Central memory CD8-positive, alpha-beta T cell (primary cell): ENCODE measurements around the gene HHIPL1.
"Not testable (repeated sequence)": the region's sequence is repeated elsewhere in the genome, so short reads cannot be mapped to it uniquely, and the experiment has no call there.

ENCODE experiments used
- ATAC-seq: fragments of 150-1000 bp; cut with Tn5 transposase; replicated peaks from 2 replicates; pipeline ENCODE4 v1.10.0; 2022; ENCODE audit warnings: mild to moderate bottlenecking, moderate FRiP score, moderate number of reproducible peaks; ENCODE audit not compliant: poor library complexity, severe bottlenecking; ENCODE audit errors: extremely low read depth
- DNase-seq, 2 donors: peaks; one replicate each; pipeline ENCODE4 v3.0.0; 2021; ENCODE audit warnings: low spot score in 2 of 2
- H3K27ac Mint-ChIP-seq: one replicate; pipeline ENCODE4 v1.8.0; 2022; ENCODE audit warnings: low read depth, mild to moderate bottlenecking, moderate library complexity, mixed read lengths
- H3K27me3 Mint-ChIP-seq: one replicate; pipeline ENCODE4 v1.8.0; 2022; ENCODE audit warnings: mixed read lengths
- H3K36me3 Mint-ChIP-seq: one replicate; pipeline ENCODE4 v1.8.0; 2022; ENCODE audit warnings: mild to moderate bottlenecking, moderate library complexity, mixed read lengths; ENCODE audit not compliant: insufficient read depth
- H3K4me1 Mint-ChIP-seq: one replicate; pipeline ENCODE4 v1.8.0; 2022; ENCODE audit warnings: mixed read lengths
- H3K4me3 Mint-ChIP-seq: one replicate; pipeline ENCODE4 v1.8.0; 2022; ENCODE audit warnings: mild to moderate bottlenecking, moderate library complexity, mixed read lengths
- H3K9me3 Mint-ChIP-seq: one replicate; pipeline ENCODE4 v1.8.0; 2022; ENCODE audit warnings: mixed read lengths

HHIPL1 gene

GRCh38 chr14:99660794-99661193 is 15.9 kb downstream of the HHIPL1 start:
- H3K4me3 Mint-ChIP-seq, result no peak overlapping the region
- peaks cover 59% of the 10 kb centered on the region for H3K27me3 Mint-ChIP-seq
- no peak overlapping the region for H3K27ac Mint-ChIP-seq
- H3K4me1 Mint-ChIP-seq, result no peaks in the 10 kb centered on the region
- no peak for DNase-seq
- ATAC-seq, result no peak
- H3K36me3 Mint-ChIP-seq, result no peaks in the 10 kb centered on the region
- H3K9me3 Mint-ChIP-seq, result no peaks in the 10 kb centered on the region

GRCh38 chr14:99661206-99661605 is 16.3 kb downstream of the HHIPL1 start:
- not testable (repeated sequence) for H3K9me3 Mint-ChIP-seq, H3K36me3 Mint-ChIP-seq, ATAC-seq, DNase-seq, H3K4me3 Mint-ChIP-seq, H3K27ac Mint-ChIP-seq, H3K4me1 Mint-ChIP-seq
- peaks cover 55% of the 10 kb centered on the region for H3K27me3 Mint-ChIP-seq

- DNase-seq (no peak), ATAC-seq (no peak)
- Mint-ChIP-seq H3K27ac (no peak overlapping the region), H3K27me3 (peaks cover 49% of the 10 kb centered on the region), H3K4me3 (no peak overlapping the region), H3K4me1 (no peaks in the 10 kb centered on the region), H3K9me3 (no peaks in the 10 kb centered on the region), H3K36me3 (no peaks in the 10 kb centered on the region)
Observed at GRCh38 chr14:99662846-99663245, 17.9 kb downstream of the HHIPL1 start.

GRCh38 chr14:99663386-99664057 is 18.6 kb downstream of the HHIPL1 start:
- Mint-ChIP-seq H3K9me3 (no peaks in the 10 kb centered on the region), H3K27ac (no peak overlapping the region), H3K4me1 (no peaks in the 10 kb centered on the region), H3K27me3 (peaks cover 45% of the 10 kb centered on the region), H3K36me3 (no peaks in the 10 kb centered on the region), H3K4me3 (no peak overlapping the region)
- no peak for ATAC-seq
- no peak for DNase-seq

- ATAC-seq, result no peak
- H3K36me3 Mint-ChIP-seq, result no peaks in the 10 kb centered on the region
- H3K4me1 Mint-ChIP-seq, result no peaks in the 10 kb centered on the region
- no peak for DNase-seq
- no peaks in the 10 kb centered on the region for H3K9me3 Mint-ChIP-seq
- no peak overlapping the region for H3K27ac Mint-ChIP-seq
- H3K4me3 Mint-ChIP-seq, result no peak overlapping the region
- H3K27me3 Mint-ChIP-seq, result peaks cover 48% of the 10 kb centered on the region
Observed at GRCh38 chr14:99664058-99664936, 19.4 kb downstream of the HHIPL1 start.

GRCh38 chr14:99664937-99665273 is 20.0 kb downstream of the HHIPL1 start:
- Mint-ChIP-seq H3K4me1 (no peaks in the 10 kb centered on the region), H3K27me3 (peaks cover 48% of the 10 kb centered on the region), H3K27ac (no peak overlapping the region), H3K9me3 (no peaks in the 10 kb centered on the region), H3K36me3 (no peaks in the 10 kb centered on the region), H3K4me3 (no peak overlapping the region)
- no peak for ATAC-seq
- no peak for DNase-seq

DNA sequence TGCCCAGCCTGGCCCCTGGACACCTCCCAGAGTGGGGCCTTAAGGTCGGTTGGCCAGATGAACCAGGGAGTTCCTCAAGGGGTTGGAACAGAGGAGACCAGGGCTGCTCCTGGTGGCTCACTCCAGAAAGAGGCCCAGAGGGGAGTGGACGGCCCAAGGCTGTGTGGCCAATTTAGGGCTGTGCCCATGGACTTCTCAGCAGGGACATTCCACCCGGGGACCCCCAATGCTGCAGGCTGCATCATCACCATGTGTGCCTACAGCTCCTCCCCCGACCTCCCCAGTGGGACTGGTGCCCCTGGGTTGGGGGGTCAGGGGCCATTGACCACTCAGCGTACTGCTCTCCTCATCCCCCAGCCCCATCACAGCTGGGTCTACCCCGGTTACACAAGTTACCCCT is 21.6 kb downstream of the HHIPL1 start:
- no peaks in the 10 kb centered on the region for H3K9me3 Mint-ChIP-seq

DNA sequence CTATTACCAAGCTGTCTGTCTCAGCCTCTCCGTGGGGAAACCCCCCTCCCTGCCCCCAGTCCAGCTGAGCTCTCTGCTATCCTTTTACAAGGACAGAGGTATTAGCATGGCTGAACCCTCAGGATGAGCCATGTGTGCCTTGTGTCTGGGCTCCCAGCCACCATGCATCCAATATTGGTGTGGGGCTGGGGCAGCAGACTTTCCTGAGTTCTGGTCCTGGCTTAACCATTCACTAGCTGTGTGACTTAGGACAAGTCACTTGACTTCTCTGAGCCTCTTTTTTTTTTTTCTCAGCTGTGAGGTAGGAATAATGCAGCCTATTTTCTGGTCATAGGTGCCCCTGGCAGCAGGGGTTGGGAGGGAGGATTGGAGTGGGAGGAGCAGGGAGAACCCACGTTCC is 22.1 kb downstream of the HHIPL1 start:
- peaks cover 5% of the 10 kb centered on the region for H3K4me1 Mint-ChIP-seq
- no peak overlapping the region for H3K4me3 Mint-ChIP-seq
- H3K9me3 Mint-ChIP-seq, result no peaks in the 10 kb centered on the region
- H3K27me3 Mint-ChIP-seq, result peaks cover 30% of the 10 kb centered on the region
- ATAC-seq (no peak), DNase-seq (no peak)
- no peak overlapping the region for H3K27ac Mint-ChIP-seq
- no peaks in the 10 kb centered on the region for H3K36me3 Mint-ChIP-seq

More for the DNA sequence above, 21.6 kb downstream of the HHIPL1 start:
- peaks cover 31% of the 10 kb centered on the region for H3K27me3 Mint-ChIP-seq
- no peaks in the 10 kb centered on the region for H3K36me3 Mint-ChIP-seq
- H3K4me1 Mint-ChIP-seq, result peaks cover under 1% of the 10 kb centered on the region
- DNase-seq (no peak), ATAC-seq (no peak)
- no peak overlapping the region for H3K27ac Mint-ChIP-seq
- no peak overlapping the region for H3K4me3 Mint-ChIP-seq

DNA sequence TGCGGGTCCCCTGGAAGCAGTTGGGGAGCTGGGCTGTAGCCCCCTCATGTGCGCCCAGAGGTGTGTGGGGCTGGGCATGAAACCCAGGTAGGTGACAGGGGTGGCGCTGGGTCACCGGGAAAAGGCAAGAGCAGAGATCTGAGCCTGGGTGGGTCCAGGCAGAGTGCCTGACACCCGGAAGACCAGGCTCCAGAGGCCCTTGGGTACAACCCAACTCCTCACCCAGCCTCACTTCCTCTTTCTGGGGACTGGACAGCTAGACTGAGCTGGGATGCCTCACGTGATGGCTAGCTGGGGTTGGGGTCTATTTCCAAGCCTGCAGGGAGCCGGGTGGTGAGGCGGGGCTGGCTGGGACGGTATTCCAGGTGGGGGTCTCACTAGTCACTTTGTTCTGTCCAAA is 22.9 kb downstream of the HHIPL1 start:
- ATAC-seq (no peak), DNase-seq (no peak)
- Mint-ChIP-seq H3K4me3 (no peak overlapping the region), H3K9me3 (no peaks in the 10 kb centered on the region), H3K36me3 (no peaks in the 10 kb centered on the region), H3K27me3 (peaks cover 22% of the 10 kb centered on the region), H3K4me1 (peaks cover 13% of the 10 kb centered on the region), H3K27ac (no peak overlapping the region)

- no peak overlapping the region for H3K27ac Mint-ChIP-seq
- DNase-seq (no peak), ATAC-seq (no peak)
- peaks cover 3% of the 10 kb centered on the region for H3K36me3 Mint-ChIP-seq
- H3K9me3 Mint-ChIP-seq, result no peaks in the 10 kb centered on the region
- H3K4me3 Mint-ChIP-seq, result no peak overlapping the region
- H3K4me1 Mint-ChIP-seq, result peaks cover 18% of the 10 kb centered on the region
- peaks cover 14% of the 10 kb centered on the region for H3K27me3 Mint-ChIP-seq
Observed at GRCh38 chr14:99668307-99669295, 23.7 kb downstream of the HHIPL1 start.

GRCh38 chr14:99670361-99671234 is 25.7 kb downstream of the HHIPL1 start:
- peaks cover 4% of the 10 kb centered on the region for H3K36me3 Mint-ChIP-seq
- peaks cover 12% of the 10 kb centered on the region for H3K27me3 Mint-ChIP-seq
- H3K9me3 Mint-ChIP-seq, result no peaks in the 10 kb centered on the region
- no peak overlapping the region for H3K4me3 Mint-ChIP-seq
- H3K27ac Mint-ChIP-seq, result no peak overlapping the region
- DNase-seq (no peak), ATAC-seq (no peak)
- H3K4me1 Mint-ChIP-seq, result peaks cover 18% of the 10 kb centered on the region
